ENCODE measurements around the gene TP53RK. TPM values are rescaled to one million over a fixed set of nuclear protein-coding genes. Genes with fewer than 3 reads are reported as not detected.

Gene TP53RK
- total RNA-seq, 1 donor from 2014 or later, result 16.8 TPM

DNA sequence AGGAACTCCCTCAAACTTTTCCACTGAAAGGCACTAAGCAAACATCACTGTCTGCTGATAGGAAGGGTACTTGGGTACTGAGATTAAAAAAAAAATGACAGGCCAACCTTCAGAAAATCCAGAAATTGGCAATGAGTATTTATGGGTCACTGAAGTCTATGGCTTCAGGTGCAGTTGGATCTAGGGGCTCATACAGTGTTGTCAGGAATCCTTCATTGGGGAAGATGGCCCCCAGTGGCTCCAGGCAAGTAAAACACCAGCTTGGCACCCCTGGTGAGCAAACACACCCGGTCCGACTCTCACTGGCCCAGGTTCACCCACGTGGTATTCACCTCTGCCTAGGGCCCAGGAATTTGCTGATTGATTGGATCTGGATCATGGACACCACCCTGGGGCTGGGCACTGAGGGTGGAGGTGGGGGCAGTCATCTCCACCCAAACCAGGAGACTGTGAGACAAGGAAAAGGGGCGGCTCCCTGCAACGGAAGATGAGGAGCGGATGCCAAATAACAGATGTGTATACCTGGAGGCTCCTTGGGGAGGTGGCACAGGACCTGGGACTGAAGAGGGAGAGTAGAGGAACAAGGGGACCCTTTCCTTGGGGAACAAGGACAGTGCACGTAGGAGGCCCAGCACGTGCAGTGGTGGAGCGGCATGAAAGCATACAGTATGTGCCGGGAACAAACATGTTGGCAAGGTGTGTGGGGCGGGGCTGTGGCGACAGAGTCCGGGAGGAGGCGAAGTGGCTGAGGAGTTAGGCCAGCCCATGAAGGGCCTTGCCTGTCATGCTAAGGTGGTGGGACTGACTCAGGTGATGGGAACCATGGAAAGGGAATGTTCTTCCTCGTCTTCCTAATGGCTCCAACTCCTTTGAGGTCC lies 25.0 kb upstream of the TP53RK start:
- H3K9me3 Mint-ChIP-seq, result no peaks in the 10 kb centered on the region
- DNase-seq (ENCODE audit: low spot score), result no peak
- no peak overlapping the region for H3K27ac Mint-ChIP-seq
- intact Hi-C loops (cut with micrococcal nuclease), result no loop called here
- H3K36me3 Mint-ChIP-seq (ENCODE audit: low read depth), result no peaks in the 10 kb centered on the region
- H3K27me3 Mint-ChIP-seq (ENCODE audit: insufficient read depth), result peaks cover 18% of the 10 kb centered on the region
- no peak overlapping the region for H3K4me3 Mint-ChIP-seq
- no peaks in the 10 kb centered on the region for H3K4me1 Mint-ChIP-seq (ENCODE audit: low read depth)

DNA sequence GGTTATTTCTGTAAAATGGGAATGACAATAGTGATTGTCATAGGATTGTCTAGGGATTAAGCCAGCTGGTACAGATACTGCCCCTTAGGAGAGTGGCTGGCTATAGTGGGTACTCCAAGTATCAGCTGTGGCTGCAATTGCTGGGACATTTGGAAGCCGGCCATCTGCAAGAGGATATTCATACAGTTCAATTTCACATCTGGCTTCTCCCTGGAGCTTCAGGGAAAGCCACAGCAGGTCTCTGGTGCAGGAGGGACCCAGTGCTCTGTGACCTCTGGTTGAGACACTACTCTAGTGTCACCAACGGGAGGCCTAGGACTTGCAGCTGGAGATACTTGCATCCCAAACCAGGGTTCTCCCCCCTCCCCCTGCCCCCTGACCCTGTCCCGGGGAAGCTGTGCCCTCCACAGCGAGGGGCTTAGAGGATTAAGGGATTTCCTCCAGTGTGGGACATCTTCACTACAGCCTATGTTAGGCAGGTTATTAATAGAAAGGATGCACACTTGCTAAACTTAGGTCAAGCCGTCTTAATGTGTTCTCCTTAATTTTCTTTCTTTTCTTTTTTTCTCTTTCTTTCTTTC lies 22.9 kb upstream of the TP53RK start:
- H3K4me3 Mint-ChIP-seq, result no peak overlapping the region
- intact Hi-C loops (cut with micrococcal nuclease), result no loop called here
- H3K36me3 Mint-ChIP-seq (ENCODE audit: low read depth), result peaks cover 3% of the 10 kb centered on the region

DNA sequence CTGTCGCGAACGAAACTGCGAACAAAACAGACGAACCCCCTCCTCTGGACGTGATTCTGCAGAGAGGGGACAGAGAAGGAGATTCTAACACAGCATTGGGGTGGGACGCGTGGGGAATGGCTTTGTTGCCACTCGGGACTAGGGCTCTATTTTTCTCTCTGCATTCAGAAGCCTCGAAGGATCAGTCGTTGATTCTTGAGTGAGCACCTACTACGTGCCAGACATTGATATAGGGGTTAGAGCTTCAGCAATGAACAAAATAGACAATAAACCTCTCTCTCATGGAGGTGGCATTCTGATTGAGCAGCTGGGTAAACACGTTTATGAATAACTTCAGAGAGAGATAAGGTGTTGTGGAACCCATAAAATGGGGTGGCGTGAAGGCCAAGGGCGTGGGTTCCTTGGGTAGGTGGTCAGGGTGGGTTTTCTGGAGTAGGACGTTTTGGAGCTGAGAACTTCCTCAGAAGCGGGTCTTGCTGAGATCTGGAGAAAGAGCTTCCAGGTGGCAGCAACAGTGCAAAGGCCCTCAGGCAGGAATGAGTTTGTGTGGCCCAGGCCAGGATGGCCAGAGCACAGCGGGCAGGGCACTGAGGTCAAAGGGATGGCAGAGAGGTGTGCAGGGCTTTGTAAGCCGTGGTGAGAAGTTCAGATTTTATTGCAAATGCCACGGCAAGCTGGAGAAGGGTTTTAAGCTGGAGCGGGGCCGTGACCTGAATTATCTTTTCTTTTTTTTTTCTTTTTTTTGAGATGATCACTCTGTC lies 21.1 kb upstream of the TP53RK start:
- Mint-ChIP-seq H3K9me3 (no peaks in the 10 kb centered on the region), H3K27me3 (ENCODE audit: insufficient read depth) (peaks cover 40% of the 10 kb centered on the region), H3K36me3 (ENCODE audit: low read depth) (peaks cover 3% of the 10 kb centered on the region), H3K27ac (no peak overlapping the region), H3K4me3 (no peak overlapping the region), H3K4me1 (ENCODE audit: low read depth) (peaks cover 4% of the 10 kb centered on the region)
- no peak for DNase-seq (ENCODE audit: low spot score)
- intact Hi-C loops (cut with micrococcal nuclease), result no loop called here

More for the DNA sequence above, 22.9 kb upstream of the TP53RK start:
- Mint-ChIP-seq H3K9me3 (no peaks in the 10 kb centered on the region), H3K27ac (no peak overlapping the region), H3K27me3 (ENCODE audit: insufficient read depth) (peaks cover 35% of the 10 kb centered on the region), H3K4me1 (ENCODE audit: low read depth) (peaks cover 4% of the 10 kb centered on the region)
- DNase-seq (ENCODE audit: low spot score), result no peak

DNA sequence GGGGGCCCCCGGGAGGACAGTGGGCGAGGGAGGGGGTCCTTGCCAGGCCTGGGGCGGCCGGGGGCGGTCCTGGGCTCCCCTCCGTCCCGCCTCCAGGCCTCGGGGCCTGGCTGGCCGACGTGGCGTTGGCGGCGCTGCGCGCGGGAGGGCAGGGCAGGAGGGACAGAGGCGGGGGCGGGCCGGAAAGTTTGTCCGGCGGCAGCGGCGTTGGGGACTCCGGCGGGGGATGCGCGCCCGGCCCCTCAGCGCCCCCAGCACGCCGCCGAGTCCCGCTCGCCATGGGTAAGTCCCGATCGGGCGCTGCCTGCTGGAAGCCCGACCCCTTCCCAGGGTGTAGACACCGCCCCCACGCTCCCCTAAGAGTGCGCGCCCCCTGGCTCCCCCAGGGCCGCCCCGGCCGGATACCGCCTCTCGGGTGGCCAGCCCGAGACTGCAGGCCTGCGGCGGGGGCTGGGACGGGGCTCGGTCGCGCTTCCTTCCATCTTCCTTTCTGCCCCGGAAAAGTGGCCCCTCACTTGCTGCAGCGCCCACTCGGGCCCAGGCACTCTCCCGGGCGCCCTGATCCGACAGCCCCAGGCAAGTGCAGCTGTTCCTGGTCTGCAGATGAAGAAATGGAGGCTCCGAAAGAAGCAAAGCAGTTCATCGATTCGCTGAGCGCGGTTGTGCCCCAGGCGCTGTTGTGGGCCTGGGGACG lies 20.4 kb upstream of the TP53RK start, which contains the start of gene SLC2A10:
TSS of gene SLC2A10 (plus strand) at position 191 of the 694 bp plus-strand sequence. CDS start at position 279, 88 bp downstream.
- no peaks in the 10 kb centered on the region for H3K9me3 Mint-ChIP-seq
- intact Hi-C loops (cut with micrococcal nuclease), result no loop called here
- peaks cover 4% of the 10 kb centered on the region for H3K4me1 Mint-ChIP-seq (ENCODE audit: low read depth)
- H3K27ac Mint-ChIP-seq, result no peak within 1 kb of the TSS
- DNase-seq (ENCODE audit: low spot score), result no peak
- H3K27me3 Mint-ChIP-seq (ENCODE audit: insufficient read depth), result peaks cover 45% of the 10 kb centered on the region
- peak within 1 kb of the TSS; percentile 37 for H3K4me3 Mint-ChIP-seq
- H3K36me3 Mint-ChIP-seq (ENCODE audit: low read depth), result peaks cover 3% of the 10 kb centered on the region

DNA sequence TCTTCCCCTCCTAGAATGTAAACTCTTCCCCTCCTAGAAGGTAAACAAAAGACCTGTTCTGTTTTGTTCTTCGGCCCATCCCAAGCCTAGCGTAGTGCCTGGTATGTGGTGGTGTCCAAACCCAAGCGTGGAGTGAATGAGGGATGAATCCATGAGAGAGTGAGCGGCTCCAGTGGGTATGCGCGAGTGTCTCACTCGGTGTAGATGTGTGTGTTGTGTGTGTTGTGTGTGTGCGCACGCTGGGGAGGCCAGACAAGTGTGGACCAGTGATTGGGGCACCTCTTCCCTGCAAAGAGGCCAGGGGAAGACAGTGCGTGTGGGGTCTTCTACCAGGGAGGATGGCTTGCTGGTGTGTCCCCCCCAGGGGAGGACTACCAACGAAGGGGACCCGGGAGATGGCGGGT lies 19.8 kb upstream of the TP53RK start:
- intact Hi-C loops (cut with micrococcal nuclease), result no loop called here
- H3K27me3 Mint-ChIP-seq (ENCODE audit: insufficient read depth), result peaks cover 45% of the 10 kb centered on the region
- H3K27ac Mint-ChIP-seq, result no peak overlapping the region

DNA sequence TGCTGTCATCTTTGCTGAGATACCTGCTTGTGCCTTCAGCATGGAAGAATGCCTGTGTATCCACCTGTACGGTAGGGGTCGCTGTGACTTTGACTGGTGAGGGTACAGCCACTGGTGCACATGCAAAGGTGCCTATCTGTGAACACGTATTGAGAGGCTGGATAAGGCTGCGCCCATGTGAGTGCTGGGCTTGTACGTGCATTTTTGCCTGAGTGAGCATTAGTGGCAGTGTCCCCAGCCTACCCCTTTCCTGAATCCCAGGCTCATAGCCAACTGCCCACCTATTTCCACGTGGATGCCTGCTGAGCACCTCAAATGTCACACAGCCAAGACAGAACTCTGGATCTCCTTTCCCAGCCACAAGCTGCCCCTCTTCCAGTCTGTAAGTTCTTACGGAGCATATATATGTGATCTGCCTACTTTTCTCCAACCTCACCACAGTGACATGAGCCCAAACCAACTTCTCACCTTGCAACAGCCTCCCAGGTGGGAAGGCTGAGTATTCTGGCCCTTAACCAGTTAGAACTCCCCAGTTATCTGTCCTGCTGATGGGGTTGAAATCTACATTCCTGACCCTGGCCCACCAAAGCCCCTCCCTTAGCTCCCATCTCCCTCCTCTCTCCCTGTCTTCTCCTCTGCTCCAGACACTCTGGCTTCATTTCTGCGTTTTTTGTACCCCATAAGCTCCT lies 19.1 kb upstream of the TP53RK start:
- Mint-ChIP-seq H3K36me3 (ENCODE audit: low read depth) (peaks cover 3% of the 10 kb centered on the region), H3K4me3 (no peak overlapping the region), H3K27ac (no peak overlapping the region), H3K4me1 (ENCODE audit: low read depth) (peaks cover 4% of the 10 kb centered on the region), H3K9me3 (no peaks in the 10 kb centered on the region), H3K27me3 (ENCODE audit: insufficient read depth) (peaks cover 47% of the 10 kb centered on the region)
- intact Hi-C loops (cut with micrococcal nuclease), result no loop called here
- no peak for DNase-seq (ENCODE audit: low spot score)

More for the DNA sequence above, 19.8 kb upstream of the TP53RK start:
- Mint-ChIP-seq H3K36me3 (ENCODE audit: low read depth) (peaks cover 3% of the 10 kb centered on the region), H3K4me3 (peak overlapping the region; percentile 37), H3K4me1 (ENCODE audit: low read depth) (peaks cover 4% of the 10 kb centered on the region), H3K9me3 (no peaks in the 10 kb centered on the region)
- DNase-seq (ENCODE audit: low spot score), result no peak

DNA sequence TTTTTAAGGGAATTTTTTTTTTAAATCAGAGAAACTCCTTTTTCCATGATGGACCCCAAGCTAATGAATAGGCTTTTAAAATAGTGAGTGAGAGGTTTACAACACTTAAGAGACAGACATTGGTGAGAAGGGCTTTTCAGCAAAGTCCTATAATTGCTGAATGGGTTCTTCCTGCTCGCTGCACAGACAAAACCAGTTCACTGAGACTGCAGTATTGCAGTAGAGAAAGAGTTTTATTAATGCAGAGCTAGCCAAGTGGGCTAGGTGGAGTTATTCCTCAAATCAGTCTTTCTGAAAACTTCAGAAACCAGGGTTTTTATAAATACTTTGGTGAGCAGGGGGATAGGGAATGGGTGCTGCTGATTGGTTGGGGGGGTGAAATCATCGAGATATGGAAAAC lies 17.0 kb upstream of the TP53RK start:
- H3K9me3 Mint-ChIP-seq, result no peaks in the 10 kb centered on the region
- H3K27me3 Mint-ChIP-seq (ENCODE audit: insufficient read depth), result peaks cover 45% of the 10 kb centered on the region
- DNase-seq (ENCODE audit: low spot score), result no peak
- peaks cover 3% of the 10 kb centered on the region for H3K36me3 Mint-ChIP-seq (ENCODE audit: low read depth)
- H3K27ac Mint-ChIP-seq, result no peak overlapping the region
- intact Hi-C loops (cut with micrococcal nuclease), result no loop called here
- peaks cover 4% of the 10 kb centered on the region for H3K4me1 Mint-ChIP-seq (ENCODE audit: low read depth)
- no peak overlapping the region for H3K4me3 Mint-ChIP-seq

DNA sequence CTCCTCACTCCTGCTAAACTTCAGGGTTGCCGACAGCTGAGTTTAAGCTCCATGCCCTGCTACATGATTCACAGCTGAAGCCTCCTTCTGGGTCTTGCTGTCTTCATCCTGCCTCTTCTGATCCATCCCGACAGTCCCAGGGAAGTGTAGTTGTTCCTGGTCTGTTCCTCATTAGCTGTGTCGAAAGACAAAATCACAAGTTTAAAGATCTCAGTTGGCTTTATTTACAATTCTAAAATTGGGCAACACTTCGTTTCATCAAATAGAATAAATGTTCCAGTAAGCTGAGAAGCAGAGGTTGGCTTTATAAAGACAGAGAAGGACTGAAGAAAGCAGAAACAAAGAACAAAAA lies 16.1 kb upstream of the TP53RK start:
- no peak overlapping the region for H3K27ac Mint-ChIP-seq
- H3K36me3 Mint-ChIP-seq (ENCODE audit: low read depth), result peaks cover 3% of the 10 kb centered on the region
- H3K27me3 Mint-ChIP-seq (ENCODE audit: insufficient read depth), result peaks cover 43% of the 10 kb centered on the region
- no peaks in the 10 kb centered on the region for H3K9me3 Mint-ChIP-seq
- intact Hi-C loops (cut with micrococcal nuclease), result no loop called here
- DNase-seq (ENCODE audit: low spot score), result no peak
- H3K4me1 Mint-ChIP-seq (ENCODE audit: low read depth), result peaks cover 4% of the 10 kb centered on the region
- no peak overlapping the region for H3K4me3 Mint-ChIP-seq

DNA sequence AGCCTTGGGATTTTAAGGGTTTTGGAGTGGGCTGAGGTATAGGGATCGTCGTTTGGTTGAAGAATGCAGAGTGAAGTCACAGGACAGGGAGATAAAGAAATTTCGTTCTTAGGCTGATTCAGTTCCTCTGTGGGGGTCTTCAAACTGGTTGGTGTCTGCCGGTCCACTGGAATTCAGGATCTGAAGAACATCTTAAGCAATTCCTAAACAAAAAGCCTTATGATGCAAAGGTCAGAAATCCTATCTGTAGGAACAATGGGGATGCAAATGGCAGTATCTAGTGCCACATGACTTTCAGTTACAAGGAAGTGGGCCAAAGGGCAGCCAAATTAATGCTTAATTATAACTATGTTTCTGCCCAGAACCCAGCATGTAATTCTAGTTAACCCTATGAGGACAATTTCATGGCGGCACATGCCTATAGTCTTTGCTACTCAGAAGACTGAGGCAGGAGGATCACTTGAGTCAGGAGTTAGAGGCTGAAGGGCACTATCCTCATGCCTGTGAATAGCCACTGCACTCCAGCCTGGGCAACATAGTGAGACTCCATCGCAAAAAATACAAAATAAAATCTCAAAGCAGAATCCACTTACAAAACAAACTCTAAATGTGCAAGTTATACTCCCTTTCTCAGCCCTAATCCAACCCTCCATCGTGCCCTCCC lies 15.6 kb upstream of the TP53RK start:
- peaks cover 42% of the 10 kb centered on the region for H3K27me3 Mint-ChIP-seq (ENCODE audit: insufficient read depth)
- no peak overlapping the region for H3K4me3 Mint-ChIP-seq
- intact Hi-C loops (cut with micrococcal nuclease), result no loop called here

DNA sequence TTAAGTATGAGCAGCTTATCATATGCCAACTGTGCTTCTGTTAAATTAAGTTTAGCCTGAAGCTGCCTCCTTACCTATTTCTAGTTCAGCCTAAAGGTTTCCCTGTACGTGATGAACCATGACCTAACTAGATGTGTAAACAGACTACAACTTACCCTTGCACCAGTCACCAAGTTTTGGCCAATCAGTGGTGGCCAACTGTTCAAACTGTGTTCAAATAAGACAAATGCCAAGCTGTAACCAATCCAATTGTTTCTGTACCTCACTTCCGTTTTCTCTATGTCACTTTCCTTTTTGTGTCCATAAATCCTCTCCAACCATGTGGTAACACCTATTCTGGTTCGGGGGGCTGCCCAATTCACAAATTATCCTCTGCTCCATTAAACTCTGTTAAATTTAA lies 14.2 kb upstream of the TP53RK start:
- no peaks in the 10 kb centered on the region for H3K4me1 Mint-ChIP-seq (ENCODE audit: low read depth)
- H3K36me3 Mint-ChIP-seq (ENCODE audit: low read depth), result no peaks in the 10 kb centered on the region
- no peak for DNase-seq (ENCODE audit: low spot score)
- intact Hi-C loops (cut with micrococcal nuclease), result no loop called here
- H3K27ac Mint-ChIP-seq, result no peak overlapping the region
- H3K27me3 Mint-ChIP-seq (ENCODE audit: insufficient read depth), result peaks cover 35% of the 10 kb centered on the region
- no peak overlapping the region for H3K4me3 Mint-ChIP-seq
- H3K9me3 Mint-ChIP-seq, result no peaks in the 10 kb centered on the region

More for the DNA sequence above, 15.6 kb upstream of the TP53RK start:
- no peak for DNase-seq (ENCODE audit: low spot score)
- H3K36me3 Mint-ChIP-seq (ENCODE audit: low read depth), result peaks cover 3% of the 10 kb centered on the region
- peaks cover 4% of the 10 kb centered on the region for H3K4me1 Mint-ChIP-seq (ENCODE audit: low read depth)
- H3K9me3 Mint-ChIP-seq, result no peaks in the 10 kb centered on the region
- no peak overlapping the region for H3K27ac Mint-ChIP-seq

DNA sequence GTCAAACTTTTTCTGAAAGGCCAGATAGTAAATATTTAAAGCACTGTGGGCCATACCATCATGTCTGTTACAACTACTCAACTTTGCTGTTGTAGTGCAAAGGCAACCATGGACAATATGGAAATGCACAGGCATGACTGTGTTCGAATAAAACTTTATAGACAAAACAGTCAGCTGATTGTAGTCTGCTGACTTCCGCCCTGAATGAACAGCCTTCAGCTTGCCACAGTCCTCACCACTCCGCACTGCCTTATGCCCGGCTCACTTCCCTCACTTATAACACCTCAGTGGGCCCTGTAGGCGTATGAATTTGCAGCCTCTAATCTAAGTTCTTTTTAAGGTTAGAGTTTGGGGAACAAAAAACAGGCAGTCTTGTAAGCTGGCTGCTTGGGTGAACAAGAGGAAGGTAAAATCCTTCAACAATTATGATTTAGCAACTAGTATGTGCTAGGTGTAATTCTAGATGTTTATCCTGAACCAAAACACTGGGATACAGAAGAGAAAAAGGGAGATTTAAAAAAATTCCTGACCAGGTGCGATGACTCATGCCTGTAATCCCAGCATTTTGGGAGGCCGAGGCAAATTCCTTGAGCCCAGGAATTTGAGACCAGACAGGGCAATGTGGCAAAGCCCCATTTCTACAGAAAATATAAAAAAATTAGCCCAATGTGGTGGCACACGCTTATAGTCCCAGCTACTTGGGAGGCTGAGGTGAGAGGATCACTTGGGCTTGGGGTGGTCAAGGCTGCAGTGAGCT lies 13.4 kb upstream of the TP53RK start:
- no peak for DNase-seq (ENCODE audit: low spot score)
- Mint-ChIP-seq H3K4me1 (ENCODE audit: low read depth) (no peaks in the 10 kb centered on the region), H3K27me3 (ENCODE audit: insufficient read depth) (peaks cover 30% of the 10 kb centered on the region)

More for the DNA sequence above, 13.4 kb upstream of the TP53RK start:
- no peaks in the 10 kb centered on the region for H3K9me3 Mint-ChIP-seq
- intact Hi-C loops (cut with micrococcal nuclease), result no loop called here
- no peaks in the 10 kb centered on the region for H3K36me3 Mint-ChIP-seq (ENCODE audit: low read depth)
- H3K4me3 Mint-ChIP-seq, result no peak overlapping the region
- no peak overlapping the region for H3K27ac Mint-ChIP-seq
